Right hindlimb (tissue), 1 donor: ENCODE results near the gene CPTP.
"Not testable (repeated sequence)": the region's sequence is repeated elsewhere in the genome, so short reads cannot be mapped to it uniquely, and the experiment has no call there.

ENCODE experiments used
- DNase-seq: peaks from one replicate; pipeline ENCODE4 v3.0.0-alpha.2; 2018

Gene CPTP

DNA sequence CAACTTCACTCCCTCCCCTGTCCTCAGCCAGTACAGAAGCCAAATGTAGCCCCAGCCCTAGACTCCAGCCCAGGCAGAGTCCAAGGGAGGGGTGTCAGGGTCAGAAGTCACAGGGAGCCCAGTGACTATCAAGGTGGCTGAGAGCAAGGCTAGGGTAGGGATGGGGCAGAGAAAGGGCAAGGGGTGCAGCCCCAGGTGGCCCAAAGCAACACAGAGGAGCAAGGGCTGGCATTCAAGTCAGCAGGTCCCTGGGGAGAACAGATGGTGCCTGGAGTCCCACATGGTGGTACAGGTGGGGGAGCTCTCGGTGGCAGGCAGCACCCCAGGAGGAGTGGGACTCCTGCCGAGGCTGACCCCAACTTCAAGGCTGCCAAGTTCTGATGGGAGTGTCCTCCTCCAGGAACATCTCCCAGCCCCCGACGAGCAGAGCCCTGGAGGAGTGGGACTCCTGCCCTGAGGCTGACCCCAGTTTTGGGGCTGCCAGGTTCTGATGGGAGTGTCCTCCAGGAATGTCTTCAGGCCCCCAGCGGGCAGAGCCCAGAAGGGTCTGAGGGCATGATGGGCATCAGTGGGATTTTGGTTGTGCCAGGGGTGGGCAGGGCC, 28.3 kb downstream of the CPTP start:
- DNase-seq: no peak

DNA sequence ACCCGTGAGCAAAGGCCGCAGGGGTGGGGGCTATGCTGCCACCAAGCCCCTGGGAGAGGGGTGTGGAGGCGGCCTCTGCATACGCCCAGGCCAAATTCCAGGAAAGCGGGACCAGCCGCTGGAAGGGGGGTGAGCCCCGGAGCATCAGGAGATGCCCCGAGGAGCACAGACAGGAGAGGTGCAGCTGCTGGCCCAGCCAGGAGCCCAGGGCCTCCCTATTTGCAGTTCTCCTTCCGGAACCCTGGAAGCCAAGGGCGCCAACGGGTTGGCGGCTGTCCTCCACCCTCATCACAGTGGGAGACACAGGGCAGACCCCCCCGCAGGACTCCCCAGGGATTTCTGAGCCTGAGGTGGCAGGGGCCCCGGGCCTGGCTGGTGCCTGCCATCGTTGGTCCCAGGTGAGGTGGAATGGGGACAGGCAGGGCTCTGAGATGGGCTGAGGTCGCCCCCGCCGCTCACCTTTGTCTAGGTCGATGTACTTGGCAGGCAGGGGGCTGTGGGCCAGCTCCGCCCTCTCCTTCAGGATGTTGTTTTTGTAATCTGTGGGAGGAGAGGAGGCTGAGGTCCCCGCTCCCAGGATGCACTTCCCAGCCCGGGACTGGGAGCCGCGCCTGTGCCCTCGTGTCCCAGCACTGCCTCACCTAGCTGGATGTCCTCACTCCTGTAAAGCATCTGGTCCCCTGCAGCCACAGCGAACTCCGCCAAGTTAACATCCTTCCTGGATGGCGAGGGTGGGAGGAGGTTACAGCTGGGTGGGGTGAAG, 29.0 kb downstream of the CPTP start:
- no peak for DNase-seq

DNA sequence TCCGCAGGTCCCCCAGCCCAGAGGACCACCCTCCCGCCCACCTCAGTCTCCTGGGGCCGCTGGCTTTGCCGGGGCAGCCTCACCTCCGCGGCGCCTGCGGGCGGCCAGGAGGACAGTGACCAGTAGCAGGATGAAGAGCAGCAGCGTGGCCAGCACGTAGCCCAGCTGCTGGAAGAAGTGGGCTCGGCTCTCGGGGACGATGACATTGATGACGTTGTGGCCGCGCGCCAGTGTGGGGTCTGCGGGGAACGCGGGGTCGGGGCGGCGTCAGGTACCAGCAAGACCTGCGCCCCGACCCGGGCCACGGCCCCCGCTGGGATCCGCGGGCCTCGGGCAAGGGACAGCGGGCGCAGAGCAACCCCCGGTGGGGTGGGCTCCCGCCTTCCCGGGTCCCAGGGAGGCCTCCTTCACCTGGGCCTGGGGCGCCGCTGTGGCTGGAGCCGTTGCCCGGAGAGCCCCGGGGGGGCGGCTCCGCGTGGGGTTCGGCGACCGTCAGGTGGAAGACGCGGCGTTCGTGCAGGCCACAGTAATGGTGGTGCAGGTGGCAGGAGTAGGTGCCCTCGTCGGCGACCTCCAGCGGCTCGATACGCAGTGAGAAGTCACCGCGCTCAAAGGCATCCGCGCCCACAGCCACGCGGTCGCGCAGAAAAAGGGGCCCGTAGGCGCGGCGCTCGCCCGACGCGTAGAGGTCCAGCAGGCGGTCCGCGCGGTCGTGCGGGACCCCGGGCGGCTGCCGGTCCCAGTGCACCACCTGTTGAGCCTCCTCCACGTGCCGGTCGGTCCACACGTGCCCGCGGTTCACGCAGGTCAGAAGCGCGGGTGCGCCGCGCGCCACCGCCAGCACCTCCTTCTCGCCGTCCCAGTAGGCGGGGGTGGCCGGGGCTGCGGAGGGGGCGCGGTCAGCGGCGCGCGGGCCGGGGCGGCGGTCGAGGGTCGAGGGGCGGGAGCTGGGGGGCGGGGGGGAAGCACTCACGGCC, 30.0 kb downstream of the CPTP start:
- no peak for DNase-seq

DNA sequence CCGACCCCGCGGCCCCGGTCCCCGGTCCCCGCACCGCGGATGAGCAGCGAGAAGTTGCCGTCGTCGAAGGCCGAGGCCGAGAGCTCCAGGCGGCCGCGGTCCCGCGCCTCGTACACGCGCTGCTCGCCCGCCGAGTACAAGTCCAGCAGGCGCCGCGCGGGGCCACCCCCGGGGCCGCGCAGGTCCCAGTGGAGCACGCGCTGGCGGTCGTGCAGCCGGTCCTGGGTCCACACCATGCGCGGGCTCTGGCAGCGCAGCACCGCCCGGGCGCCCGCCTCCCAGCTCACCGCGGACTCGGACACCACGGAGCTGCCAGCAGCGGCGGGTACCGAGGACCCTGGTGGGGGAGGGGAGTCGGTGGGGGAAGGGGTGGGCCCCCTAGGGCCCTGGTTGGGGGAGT, 30.8 kb downstream of the CPTP start:
- DNase-seq: peak; percentile 57

DNA sequence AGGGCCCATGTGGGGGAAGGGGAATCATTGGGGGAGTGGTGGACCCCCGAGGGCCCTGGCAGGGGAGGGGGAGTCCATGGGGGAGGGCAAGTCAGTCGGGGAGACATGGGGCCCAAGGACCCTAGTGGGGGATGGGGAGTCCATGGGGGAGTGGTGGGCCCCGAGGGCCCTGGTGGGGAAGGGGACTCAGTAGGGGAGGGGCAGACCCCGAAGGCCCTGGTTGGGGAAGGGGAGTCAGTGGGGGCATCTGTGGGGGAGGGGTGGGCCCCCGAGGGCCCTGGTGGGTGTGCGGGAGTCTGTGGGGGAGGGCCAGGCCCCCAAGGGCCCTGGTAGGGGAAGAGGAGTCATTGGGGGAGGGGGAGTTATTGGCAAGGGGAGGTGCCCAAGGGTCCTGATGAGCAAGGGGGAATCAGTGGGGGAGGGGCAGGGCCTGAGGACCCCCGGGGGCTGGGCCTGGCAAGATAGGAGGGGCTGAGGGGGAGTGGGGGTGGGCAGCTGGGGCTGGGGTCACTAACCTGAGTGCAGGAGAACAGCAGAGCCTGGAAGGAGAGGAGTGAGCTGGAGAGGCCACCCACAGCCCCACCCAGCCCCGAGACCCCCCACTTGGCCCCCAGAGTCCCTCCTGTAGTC, 31.7 kb downstream of the CPTP start:
- peak; percentile 42 for DNase-seq

DNA sequence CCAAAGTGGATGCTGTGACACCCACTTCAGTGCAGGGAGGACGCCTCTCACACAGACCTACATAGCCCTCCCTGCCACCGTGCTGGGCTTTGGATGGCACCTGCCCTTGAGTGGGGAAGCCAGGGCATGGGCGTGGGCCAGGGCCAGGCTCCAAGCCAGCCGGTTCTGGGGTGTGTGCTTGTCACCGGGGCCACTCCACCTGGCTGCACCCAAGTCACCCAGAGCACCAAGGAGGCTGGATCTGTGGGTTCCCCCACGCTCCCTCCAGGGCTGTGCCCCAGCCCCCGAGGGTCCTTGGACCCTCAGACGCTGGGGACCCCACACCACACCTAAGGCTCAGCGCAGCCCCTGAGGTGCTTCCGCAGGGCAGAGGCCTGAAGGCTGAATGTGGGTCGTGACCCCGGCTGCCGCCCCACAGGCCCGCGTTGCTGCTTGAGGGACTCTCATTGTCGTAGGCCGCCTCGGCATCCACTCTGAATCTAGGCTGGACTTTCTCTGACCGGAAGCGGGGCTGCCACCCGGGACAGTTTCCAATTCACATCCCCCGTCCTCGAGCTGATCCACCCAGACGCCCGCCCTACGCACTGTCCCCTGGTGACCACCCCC, 32.3 kb downstream of the CPTP start:
- peak; percentile 37 for DNase-seq

DNA sequence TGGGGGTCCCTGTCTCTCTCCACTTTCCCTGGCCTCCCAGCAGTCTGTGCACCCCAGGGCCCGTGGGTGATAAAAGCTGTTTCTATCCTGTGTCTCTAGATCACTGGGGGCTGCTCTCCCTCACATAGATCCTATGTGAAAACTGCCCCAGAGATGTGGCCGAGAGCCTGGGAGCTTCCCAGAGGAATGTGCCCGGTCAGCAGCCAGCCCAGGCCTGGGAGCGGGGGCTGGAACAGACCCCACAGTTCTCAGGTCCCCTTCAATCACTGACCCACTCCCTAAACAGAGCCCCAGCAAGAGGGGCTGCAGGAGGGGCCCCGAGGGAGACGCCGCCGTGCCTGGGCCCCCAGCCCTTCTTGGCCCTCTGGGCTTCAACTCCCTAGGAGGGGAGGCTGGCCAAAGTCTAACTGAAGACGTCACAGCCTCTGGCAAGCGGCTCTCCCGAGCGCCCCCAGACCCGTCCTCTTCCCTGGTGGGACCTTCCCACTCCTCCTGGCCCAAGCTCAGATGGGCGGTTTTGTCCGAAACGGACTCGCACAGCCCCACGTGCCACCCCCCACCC, 33.4 kb downstream of the CPTP start:
- DNase-seq: no peak

DNA sequence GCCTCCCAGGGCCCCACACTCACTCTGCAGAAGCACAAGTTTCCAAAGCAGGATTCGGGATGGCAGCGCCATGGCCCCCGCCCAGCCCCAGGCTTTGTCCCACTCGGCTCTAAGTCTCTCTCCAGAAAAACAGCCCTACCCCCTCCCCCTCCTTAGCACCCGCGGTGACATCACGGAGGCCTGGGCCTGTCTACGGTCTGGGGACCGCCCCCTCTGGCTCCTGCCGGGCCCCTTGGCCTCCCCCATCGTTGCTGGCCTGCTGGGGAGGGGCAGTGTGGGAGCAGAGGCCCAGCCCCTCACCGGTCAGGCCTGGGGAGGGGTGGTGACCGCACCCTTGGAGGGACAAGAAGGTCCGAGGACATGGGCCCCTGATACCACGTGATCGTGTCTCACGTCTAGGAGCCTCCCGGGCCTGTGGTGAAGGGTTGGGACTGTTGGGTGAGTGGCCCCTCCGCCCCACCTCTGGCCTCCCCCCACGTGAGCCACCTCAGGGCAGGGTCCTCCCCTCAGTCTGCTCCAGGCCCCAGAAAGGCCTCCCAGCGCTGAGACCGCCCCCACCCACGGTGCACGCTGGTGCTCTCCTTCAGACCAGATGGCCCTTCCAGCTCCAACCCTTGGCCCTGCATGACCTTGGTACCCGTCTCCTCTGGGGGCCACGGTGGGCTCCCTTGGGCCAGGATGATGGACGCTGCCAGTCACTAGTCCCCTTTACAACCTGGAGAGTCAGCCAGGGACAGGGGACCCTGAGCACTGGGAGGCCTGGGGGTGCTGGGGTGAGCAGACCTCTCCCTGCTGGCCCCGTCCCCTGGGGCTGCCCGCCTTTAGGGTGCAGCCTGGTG, 34.0 kb downstream of the CPTP start, which contains the start of gene MXRA8:
TSS of gene MXRA8 (minus strand) at position 123 of the 839 bp plus-strand sequence. CDS start at position 72, 51 bp downstream.
- DNase-seq: peak; percentile 95

DNA sequence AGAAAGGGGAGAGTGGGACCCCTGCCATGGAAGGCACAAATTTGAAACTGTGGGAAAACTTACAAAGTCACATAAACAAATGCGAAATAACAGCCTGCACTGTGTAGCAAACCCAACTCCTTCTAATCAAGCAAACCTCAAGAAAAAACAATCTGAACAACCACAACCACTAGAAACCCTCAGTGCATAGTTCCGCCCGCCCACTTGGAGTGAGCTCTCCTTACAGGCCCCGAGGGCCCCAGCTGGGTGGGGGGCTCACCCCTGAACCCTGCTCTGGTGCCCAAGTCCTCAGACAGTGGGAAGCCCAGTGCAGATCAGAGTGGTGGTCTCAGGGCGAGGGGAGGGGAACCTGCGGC, 34.7 kb downstream of the CPTP start:
- peak; percentile 81 for DNase-seq

DNA sequence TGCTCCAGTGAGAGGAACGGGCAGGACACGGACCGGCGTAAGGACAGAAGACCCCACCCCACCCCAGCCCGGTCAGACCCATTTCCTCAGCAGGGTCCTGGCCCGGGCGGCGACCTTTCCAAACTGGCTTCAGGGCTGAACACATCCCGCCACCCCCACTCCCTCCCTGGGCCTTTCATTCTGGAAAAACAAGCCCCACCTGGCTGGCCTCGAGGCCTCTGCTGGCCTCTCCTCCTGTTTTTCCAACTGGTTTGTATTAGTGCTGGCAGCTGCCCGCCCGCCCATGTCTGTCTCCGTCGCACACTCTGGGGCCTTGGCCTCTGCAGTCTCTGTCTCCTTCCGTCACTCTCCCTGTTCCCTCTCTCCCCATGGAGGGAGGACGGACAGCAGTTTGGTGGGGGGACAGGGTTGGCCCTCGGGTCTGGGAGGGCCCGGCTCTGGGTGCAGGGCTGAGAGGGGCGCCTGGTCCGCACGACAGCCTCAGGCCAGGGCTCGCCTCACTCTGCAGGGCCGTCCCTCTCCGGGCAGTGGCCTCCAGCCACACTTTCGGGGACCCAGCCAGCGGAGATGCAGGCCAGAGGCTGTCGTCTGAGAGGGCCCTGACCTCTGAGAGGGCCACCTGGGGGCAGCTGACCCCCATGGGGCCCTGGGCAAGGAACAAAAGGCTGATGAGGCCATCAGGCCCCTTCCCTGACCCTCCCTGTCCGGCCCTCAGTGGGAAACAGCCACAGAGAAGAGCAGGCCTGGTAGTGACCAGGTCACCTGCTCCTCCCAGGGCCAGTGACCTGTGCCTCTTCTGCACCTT, 35.3 kb downstream of the CPTP start:
- peak; percentile 89 for DNase-seq

DNA sequence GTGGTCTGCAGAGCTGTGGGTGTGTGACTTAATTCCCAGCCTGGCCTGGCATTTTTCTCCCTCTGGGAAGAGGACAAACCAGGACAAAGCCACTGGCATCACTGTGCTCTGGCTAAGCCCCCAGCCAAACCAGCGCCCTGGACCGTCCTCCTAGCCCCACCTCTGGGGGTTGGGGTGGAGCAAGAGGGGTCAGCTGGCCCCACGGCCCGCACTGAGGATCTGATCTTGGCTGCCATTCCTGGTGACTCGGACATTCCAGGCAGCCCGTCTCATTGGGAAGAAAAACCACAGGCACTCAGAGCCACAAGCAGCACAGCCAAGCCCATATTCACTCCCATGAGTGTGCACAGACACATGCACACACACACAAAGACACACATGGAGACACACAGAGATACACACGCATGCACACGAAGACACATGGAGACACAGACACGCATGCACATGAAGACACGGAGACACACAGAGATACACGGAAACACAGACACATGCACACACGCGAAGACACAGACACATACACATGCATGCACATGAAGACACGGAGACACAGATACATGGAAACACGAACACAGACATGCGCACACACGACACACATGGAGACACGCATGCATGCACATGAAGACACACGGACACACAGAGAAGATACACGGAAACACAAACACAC, 36.0 kb downstream of the CPTP start:
- DNase-seq: peak; percentile 80

DNA sequence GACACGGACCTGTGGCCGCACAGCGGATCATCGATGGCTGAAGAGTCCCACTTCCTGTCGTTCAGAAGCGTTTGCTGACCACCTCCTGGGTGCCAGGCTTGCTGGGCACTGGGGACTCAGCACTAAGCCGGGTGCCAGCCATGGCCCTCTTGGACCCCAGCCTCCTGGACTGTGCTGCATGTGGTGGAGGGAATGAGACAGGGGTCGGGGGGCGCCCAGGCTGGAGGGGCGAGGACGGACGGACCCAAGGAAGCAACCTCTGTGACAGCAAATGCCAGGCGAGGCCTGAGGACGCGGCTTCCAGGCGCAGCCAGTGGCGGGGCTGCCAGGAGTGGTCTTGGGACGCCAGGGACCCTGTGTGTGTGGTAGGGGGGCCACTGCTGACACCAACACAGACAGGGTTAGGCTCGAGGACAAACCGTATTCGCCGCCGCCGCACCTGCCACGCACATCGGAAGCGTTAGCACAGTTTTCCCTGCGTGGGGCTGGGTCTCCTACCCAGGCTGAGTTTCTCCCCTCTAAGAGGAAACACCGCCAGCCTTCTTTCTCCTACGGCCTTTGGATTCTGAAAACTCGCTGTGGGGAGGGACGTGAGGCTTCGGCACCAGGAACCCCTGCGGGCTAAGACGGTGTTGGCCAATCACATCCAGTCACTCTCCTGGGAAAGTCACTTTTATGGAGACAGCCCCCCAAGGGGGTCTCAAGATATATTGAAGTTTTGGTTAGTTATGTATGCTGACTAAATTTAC, 36.8 kb downstream of the CPTP start:
- DNase-seq: peak; percentile 25

DNA sequence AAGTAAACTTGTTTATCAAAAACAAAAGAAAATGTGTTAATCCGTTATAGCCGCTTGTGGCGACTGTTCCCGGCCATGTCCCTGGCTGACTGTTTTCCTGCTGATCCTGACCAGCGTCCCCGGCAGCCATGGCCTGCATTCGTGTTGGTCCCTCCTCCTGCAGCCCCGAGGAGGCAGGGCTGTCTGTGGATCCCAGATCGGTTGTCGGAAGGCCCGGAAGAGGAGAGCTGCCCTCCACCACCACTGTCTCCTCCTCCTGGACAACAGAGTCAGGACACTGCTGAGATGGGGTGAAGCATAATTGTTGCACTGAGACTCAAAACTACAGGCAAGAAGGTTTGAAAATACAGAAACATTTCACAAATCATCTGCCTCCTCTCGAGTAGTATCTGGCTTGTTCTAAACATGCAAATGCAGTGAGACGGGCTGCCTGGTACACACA, 37.4 kb downstream of the CPTP start:
- peak; percentile 81 for DNase-seq

DNA sequence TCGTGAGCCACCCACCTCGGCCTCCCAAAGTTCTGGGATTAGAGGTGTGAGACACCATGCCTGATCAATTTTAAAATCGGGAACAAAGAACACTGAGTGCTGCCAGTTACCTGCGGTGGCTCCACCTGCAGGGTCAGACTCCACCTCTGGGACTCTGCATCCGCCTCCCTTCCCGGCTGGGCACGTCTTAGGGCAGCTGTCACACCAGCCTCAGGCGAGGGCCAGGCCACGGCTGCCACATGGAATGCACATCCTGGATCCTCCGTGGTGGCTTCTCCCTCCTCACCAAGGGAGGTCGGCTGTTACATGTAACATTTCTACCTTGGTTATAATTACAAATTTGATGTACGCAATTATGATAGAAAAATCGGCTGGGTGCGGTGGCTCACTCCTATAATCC, 39.7 kb downstream of the CPTP start:
- DNase-seq: no peak

DNA sequence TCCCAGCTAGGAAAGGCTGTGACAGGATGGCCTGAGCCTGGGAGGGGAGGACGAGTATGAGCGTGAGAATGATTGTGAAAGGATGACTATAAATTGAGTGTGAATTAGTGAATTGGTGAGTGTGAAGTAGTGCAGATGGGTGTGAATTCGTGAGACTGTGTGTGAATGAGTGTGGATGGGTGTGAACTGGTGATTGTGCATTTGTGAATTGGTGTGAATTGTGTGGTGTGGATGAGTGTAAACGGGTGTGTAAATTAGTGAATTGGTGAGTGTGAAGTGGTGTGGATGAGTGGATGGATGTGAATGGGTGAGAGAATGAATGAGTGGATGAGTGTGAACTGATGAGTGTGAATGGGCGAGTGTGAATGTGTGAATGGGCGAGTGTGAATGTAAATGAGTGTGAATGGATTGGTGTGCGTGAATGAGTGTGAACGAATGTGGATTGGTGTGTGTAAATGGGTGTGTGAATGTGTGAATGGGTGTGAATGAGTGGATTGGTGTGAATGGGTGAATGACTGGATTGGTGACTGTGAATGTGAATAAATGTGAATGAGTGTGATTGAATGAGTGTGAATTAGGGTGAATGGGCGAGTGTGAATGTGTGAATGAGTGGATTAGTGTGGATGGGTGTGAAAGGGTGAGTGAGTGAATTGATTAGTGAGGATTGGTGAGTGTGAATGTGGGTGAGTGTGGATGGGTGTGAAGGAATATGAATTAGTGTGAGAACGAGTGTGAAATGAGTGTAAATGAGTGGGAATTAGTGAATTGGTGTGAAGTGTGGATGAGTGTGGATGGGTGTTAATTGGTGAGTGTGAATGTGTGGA, 41.5 kb downstream of the CPTP start:
- DNase-seq: no peak

DNA sequence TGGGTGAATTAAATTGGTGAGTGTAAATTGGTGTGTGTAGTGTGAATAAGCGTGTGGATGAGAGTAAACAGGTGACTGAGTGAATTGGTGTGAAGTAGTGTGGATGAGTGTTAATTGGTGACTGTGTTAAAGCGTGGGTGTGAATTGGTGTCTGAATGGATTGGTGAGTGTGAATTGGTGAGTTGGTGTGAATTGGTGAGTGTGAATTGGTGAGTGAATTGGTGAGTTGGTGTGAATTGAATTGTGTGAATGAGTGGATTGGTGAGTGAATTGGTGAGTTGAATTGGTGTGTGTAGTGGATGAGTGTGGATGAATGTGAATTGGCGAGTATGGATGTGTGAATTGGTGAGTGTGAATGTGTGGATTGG, 42.1 kb downstream of the CPTP start:
- no peak for DNase-seq

DNA sequence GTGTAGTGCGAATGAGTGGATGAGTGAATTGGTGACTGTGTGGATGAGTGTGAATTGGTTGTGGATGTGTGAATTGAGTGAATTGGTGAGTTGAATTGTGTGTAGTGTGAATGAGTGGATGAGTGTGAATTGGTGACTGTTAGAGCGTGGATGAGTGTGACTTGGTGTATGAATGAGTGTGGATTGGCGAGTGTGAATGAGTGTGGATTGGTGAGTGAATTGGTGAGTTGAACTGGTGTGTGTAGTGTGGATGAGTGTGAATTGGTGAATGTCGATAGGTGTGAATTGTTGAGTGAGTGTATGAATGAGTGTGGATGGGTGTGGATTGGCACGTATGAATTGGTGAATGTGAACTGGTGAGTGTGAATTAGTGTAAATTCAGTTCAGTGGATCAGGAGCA, 42.7 kb downstream of the CPTP start:
- no peak for DNase-seq

DNA sequence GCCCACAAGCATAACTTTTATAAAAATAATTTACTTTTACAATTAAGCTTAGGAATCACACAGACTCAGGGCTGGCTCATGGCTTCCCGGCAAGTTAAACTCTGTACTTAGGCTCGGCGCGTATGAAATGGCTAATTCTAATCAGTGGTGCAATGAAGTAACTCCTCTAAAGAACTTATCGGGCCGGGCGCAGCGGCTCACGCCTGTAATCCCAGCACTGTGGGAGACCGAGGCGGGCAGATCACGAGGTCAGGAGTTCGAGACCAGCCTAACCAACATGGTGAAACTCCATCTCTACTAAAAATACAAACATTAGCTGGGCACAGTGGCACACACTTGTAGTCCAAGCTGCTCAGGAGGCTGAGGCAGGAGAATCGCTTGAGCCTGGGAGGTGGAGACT, 45.5 kb downstream of the CPTP start:
- not testable (repeated sequence) for DNase-seq
